HFFc6 (cell line): ENCODE results near the gene FEM1B. TPM values are rescaled to one million over a fixed set of nuclear protein-coding genes. Genes with fewer than 3 reads are reported as not detected.
A peak's percentile ranks its signal among the peaks of the same experiment; 100 is the strongest.

Source experiments
- DNase-seq: peaks from one replicate; pipeline ENCODE4 v3.0.0-alpha.2; 2018
- H3K27ac Mint-ChIP-seq: 2 replicates; pipeline ENCODE4 v1.8.0; 2020; ENCODE audit warnings: mild to moderate bottlenecking, mixed read lengths
- H3K27me3 Mint-ChIP-seq: 2 replicates; pipeline ENCODE4 v1.8.0; 2021; ENCODE audit warnings: mild to moderate bottlenecking, moderate library complexity, mixed read lengths; ENCODE audit not compliant: insufficient read depth
- H3K36me3 Mint-ChIP-seq: 2 replicates; pipeline ENCODE4 v1.8.0; 2021; ENCODE audit warnings: low read depth, mixed read lengths
- H3K4me1 Mint-ChIP-seq: 2 replicates; pipeline ENCODE4 v1.8.0; 2020; ENCODE audit warnings: low read depth, mixed read lengths
- H3K4me3 Mint-ChIP-seq: 2 replicates; pipeline ENCODE4 v1.8.0; 2020; ENCODE audit warnings: mild to moderate bottlenecking, moderate library complexity, mixed read lengths
- H3K9me3 Mint-ChIP-seq: 2 replicates; pipeline ENCODE4 v1.8.0; 2020; ENCODE audit warnings: mild to moderate bottlenecking, mixed read lengths
- total RNA-seq, 6 experiments: library from RNA; stranded (reverse); fragmentation: NEBNext Ultra II Directional; extraction: Animal tissue kit (Norgen Biotek cat#: 25700); gene quantifications; 2 replicates in 1 of 6; 3 replicates in 5 of 6; pipeline ENCODE4 v1.2.3, GENCODE V29; 2021
- TF ChIP-seq, protein P1 (sequence below): fragments of 200-600 bp; sonication (generic); IDR thresholded peaks from 2 replicates; pipeline ENCODE4 v1.5.0; 2021; ENCODE audit warnings: antibody characterized with exemption, mild to moderate bottlenecking

Gene FEM1B
- total RNA-seq, 6 experiments from 2014 or later, result 30.7 to 38.0 (median 32.7) TPM

DNA sequence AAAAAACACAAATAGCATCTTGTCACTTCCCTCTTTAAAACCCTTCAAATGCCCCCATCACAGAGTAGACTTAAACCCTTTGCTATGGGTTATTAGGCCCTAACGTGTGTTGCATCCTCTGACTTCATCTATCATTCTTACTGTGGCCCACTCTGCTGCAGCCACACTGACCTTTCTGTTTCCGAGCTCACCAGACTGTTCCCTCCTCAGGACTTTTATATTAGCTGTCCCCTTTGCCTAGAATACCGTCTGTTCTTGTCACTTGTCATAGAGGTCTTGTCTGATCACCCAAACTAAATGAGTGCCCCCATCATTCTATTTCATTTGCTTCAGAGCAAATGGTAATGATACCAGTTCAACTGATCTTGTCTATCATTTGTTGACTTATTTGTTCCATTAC lies 877 bp upstream of the FEM1B start:
- H3K27me3 Mint-ChIP-seq, result no peaks in the 10 kb centered on the region; the same call in 1 of the 2 replicates
- peaks cover 76% of the 10 kb centered on the region for H3K4me1 Mint-ChIP-seq
- H3K4me3 Mint-ChIP-seq, result peak overlapping the region; percentile 96

DNA sequence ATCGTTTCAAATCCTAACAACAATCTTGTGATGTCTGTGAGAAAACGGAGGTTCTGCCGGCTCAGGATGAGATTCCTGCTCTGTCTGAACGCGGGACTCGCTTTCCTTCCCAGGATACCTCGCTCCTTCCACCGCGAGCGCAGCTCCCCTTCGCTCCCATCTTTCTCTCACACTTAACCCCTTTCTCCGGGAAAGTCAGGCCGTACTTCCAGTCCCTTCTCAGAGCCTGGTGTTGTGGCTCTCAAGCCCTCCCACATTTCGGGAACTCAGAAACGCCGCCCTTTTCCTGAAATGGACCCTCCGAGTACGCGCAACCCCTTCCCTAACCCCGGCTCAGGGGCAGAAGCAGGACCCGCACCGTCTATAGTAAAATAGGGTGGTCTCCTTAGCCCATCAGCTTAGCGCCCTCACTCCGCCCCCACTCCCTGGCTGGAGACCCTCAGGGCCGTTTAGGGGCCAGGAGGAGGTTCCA lies 378 bp upstream of the FEM1B start:
- Mint-ChIP-seq H3K27me3 (no peaks in the 10 kb centered on the region; the same call in 1 of the 2 replicates), H3K9me3 (no peaks in the 10 kb centered on the region), H3K4me1 (peaks cover 76% of the 10 kb centered on the region), H3K36me3 (peaks cover 22% of the 10 kb centered on the region), H3K27ac (peak overlapping the region; percentile 97), H3K4me3 (peak overlapping the region; percentile 96)
- DNase-seq, result no peak
- TF ChIP-seq, protein P1, sequence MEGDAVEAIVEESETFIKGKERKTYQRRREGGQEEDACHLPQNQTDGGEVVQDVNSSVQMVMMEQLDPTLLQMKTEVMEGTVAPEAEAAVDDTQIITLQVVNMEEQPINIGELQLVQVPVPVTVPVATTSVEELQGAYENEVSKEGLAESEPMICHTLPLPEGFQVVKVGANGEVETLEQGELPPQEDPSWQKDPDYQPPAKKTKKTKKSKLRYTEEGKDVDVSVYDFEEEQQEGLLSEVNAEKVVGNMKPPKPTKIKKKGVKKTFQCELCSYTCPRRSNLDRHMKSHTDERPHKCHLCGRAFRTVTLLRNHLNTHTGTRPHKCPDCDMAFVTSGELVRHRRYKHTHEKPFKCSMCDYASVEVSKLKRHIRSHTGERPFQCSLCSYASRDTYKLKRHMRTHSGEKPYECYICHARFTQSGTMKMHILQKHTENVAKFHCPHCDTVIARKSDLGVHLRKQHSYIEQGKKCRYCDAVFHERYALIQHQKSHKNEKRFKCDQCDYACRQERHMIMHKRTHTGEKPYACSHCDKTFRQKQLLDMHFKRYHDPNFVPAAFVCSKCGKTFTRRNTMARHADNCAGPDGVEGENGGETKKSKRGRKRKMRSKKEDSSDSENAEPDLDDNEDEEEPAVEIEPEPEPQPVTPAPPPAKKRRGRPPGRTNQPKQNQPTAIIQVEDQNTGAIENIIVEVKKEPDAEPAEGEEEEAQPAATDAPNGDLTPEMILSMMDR, result no peak

More for the DNA sequence above, 877 bp upstream of the FEM1B start:
- Mint-ChIP-seq H3K9me3 (no peaks in the 10 kb centered on the region), H3K36me3 (peaks cover 22% of the 10 kb centered on the region), H3K27ac (peak overlapping the region; percentile 97)
- TF ChIP-seq, protein P1, result no peak
- DNase-seq, result no peak

DNA sequence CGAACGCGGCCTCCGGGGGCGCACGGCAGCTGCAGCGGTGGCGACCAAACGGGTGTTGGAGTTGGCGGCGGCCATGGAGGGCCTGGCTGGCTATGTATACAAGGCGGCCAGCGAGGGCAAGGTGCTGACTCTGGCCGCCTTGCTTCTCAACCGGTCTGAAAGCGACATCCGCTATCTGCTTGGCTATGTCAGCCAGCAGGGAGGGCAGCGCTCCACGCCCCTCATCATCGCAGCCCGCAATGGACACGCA lies 725 bp downstream of the FEM1B start:
- no peaks in the 10 kb centered on the region; the same call in 1 of the 2 replicates for H3K27me3 Mint-ChIP-seq
- H3K4me1 Mint-ChIP-seq, result peaks cover 72% of the 10 kb centered on the region

GRCh38 chr15:68278595-68279405 lies 1.3 kb downstream of the FEM1B start:
- H3K27me3 Mint-ChIP-seq, result no peaks in the 10 kb centered on the region; the same call in 1 of the 2 replicates
- peak overlapping the region; percentile 97 for H3K27ac Mint-ChIP-seq
- peaks cover 22% of the 10 kb centered on the region for H3K36me3 Mint-ChIP-seq
- peak overlapping the region; percentile 96 for H3K4me3 Mint-ChIP-seq
- no peak for DNase-seq
- H3K4me1 Mint-ChIP-seq, result peaks cover 67% of the 10 kb centered on the region
- TF ChIP-seq, protein P1, result no peak
- no peaks in the 10 kb centered on the region for H3K9me3 Mint-ChIP-seq

More for the DNA sequence above, 725 bp downstream of the FEM1B start:
- H3K9me3 Mint-ChIP-seq, result no peaks in the 10 kb centered on the region
- TF ChIP-seq, protein P1, result peak; percentile 18; the same call in 1 of the 2 replicates
- H3K36me3 Mint-ChIP-seq, result peaks cover 22% of the 10 kb centered on the region
- DNase-seq, result no peak
- peak overlapping the region; percentile 96 for H3K4me3 Mint-ChIP-seq
- H3K27ac Mint-ChIP-seq, result peak overlapping the region; percentile 97

DNA sequence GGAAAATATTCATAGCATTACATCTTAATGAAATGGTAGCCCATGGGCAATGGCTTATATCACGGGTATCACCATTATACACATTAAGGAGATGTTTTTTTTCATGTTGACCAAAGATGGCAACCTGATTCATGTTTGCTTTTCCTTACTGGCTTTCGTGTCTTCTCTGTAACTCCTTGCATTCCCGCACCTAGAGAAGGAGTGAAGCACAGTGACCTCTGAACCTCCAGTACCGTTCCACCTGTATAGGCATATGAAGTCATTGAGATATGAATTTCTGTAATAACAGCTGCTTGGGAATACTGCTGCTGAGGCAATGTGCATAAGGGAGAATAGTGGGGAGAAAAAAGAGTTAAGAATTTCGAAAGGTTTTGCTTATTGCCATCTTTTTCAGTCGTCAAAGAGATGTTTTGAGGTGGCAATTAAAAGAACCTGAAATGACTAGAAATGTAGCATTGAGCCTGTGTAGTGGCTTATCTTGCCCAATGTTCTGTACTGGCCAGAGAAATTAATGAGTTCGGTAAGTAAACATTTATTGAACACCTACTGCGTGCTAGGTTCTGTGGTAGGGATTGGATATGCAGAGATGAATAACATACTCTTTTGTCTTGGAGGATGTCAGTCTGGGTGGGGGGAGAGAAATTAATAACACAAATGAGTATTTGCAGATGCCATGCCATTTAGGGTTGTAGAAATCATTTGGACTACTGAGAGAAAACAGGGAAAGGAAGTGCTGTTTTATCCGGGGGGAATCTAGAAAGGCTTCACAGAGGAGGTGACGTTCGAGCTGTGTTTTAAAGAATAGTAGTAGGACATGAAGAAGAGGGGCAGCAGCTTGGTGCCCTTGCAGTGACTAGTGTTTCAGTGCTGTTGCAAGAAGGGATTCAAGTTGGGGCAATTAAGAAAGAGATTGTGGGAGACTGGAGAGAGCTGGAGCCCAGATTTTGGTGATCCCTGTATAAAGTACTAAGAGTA lies 2.5 kb downstream of the FEM1B start:
- H3K4me1 Mint-ChIP-seq, result peaks cover 70% of the 10 kb centered on the region
- peaks cover 30% of the 10 kb centered on the region for H3K36me3 Mint-ChIP-seq
- H3K27ac Mint-ChIP-seq, result peak overlapping the region; percentile 97
- DNase-seq, result no peak
- H3K27me3 Mint-ChIP-seq, result no peaks in the 10 kb centered on the region; the same call in 1 of the 2 replicates
- H3K9me3 Mint-ChIP-seq, result no peaks in the 10 kb centered on the region
- TF ChIP-seq, protein P1, result no peak
- peak overlapping the region; percentile 96 for H3K4me3 Mint-ChIP-seq
